GM21515 (cell line): ENCODE measurements around the gene GDAP2.
"Not testable (repeated sequence)": the region's sequence is repeated elsewhere in the genome, so short reads cannot be mapped to it uniquely, and the experiment has no call there.

ENCODE experiments used
- ATAC-seq: cut with Tn5 transposase; IDR thresholded peaks from one replicate; pipeline ENCODE4 v1.9.1; 2021; ENCODE audit not compliant: unreplicated experiment

The GDAP2 gene, protein sequence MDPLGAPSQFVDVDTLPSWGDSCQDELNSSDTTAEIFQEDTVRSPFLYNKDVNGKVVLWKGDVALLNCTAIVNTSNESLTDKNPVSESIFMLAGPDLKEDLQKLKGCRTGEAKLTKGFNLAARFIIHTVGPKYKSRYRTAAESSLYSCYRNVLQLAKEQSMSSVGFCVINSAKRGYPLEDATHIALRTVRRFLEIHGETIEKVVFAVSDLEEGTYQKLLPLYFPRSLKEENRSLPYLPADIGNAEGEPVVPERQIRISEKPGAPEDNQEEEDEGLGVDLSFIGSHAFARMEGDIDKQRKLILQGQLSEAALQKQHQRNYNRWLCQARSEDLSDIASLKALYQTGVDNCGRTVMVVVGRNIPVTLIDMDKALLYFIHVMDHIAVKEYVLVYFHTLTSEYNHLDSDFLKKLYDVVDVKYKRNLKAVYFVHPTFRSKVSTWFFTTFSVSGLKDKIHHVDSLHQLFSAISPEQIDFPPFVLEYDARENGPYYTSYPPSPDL

DNA sequence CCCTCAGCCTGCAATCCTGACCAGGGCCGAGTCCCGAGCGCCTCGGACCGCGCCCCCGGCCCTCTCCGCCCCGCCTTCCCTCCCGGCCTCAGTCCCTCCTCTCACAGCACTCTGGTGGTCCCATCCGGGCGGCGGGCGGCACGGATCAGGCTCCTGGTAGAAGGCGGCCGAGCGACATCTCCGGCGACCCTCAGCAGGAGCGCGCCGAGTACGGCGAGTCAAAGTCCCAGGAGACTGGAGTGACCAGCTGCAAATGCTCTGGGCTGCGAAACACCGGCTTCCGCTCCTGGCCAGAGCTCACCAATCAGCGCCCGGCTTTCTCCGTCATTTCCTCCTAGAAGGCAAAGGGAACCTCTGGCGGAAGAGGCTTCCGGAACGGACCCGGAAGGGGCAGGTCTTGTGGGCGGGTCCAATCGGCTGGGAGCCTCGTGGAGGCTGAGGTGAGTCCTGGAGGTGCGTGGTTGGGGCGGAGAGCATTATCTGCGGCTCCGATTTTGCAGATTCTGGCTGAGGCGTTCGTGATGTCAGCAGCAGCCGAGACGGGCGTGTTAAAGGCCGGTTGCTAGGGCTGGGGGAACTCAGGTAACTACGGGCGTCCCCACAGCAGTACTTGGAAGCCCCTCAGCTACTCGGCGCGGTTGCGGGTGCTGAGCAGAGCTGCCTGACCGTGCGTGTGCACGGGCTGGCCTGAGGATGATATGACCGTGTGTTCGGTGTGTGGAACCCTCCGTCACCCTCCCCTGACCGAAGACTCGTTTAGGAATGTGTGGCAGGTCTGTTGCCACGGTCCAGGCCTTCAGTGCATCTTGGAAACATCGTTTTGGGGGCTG lies at the start of gene GDAP2, which contains the start of gene WDR3:
TSS of gene GDAP2 (minus strand) at position 279 of the 830 bp plus-strand sequence. CDS start 9,264 bp downstream, outside the sequence.
TSS of gene WDR3 (plus strand) at position 397 of the 830 bp plus-strand sequence. CDS start 3,581 bp downstream, outside the sequence.
- peak; percentile 96 for ATAC-seq

DNA sequence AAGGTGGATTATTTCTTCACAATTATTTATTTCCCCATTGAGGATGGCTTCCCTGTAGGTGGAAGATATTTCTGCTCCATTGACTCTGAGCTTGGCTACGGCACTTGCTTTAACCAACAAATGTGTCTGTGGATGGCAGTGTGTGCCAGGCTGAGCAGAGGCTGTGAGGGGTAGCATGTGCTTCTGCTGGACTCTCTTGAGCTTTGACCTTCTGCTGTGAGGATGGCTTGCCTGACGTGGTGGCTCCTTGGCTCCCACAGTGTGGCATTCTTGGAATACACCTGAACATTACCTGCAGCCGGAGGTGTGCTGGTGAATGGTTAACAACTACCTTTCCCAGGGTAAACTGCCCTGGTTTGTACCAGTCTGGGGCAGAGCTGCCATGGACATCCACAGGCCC lies 47.0 kb upstream of the GDAP2 start:
- ATAC-seq: no peak

DNA sequence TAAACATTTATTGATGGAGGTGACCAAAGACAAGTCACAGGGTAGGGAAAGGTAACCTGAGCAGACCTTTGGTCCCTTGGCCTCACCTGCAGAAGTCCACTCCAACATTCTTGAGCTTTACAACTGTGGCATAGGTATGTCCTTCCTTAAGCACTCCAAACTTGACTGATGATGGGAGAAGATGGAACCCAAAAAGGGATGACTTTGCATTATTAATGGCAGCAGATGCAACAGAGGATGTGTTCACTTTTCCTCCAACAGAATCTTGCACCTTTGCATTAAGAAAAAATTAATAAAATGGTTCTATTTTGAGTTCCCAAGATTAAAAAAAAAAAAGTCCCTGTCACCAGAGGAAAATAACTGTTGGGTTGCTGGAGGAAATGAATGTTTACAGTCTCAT lies 42.4 kb upstream of the GDAP2 start:
- no peak for ATAC-seq

GRCh38 chr1:117970252-117970651 lies 40.8 kb upstream of the GDAP2 start:
- no peak for ATAC-seq

DNA sequence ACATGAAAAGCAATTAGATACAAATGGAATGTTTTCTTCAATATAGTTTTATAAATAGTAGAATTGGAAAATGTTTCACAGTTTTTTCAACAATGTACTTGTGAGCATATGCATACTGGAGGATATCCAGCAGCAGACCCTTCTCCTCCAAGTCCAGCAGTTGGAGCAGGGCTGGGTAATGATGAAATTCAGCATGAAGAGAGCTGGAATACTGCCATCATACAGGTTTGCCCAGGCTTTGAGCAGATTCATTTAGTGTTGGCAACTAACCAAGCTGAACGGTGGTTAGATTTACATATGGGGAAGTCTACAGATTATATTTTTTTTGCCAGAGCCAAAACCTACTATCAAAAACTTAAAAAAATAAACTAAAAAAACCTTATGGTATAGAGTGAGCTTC lies 38.5 kb upstream of the GDAP2 start:
- ATAC-seq: no peak

- ATAC-seq: no peak
Measured at GRCh38 chr1:117967477-117967876, 38.1 kb upstream of the GDAP2 start.

DNA sequence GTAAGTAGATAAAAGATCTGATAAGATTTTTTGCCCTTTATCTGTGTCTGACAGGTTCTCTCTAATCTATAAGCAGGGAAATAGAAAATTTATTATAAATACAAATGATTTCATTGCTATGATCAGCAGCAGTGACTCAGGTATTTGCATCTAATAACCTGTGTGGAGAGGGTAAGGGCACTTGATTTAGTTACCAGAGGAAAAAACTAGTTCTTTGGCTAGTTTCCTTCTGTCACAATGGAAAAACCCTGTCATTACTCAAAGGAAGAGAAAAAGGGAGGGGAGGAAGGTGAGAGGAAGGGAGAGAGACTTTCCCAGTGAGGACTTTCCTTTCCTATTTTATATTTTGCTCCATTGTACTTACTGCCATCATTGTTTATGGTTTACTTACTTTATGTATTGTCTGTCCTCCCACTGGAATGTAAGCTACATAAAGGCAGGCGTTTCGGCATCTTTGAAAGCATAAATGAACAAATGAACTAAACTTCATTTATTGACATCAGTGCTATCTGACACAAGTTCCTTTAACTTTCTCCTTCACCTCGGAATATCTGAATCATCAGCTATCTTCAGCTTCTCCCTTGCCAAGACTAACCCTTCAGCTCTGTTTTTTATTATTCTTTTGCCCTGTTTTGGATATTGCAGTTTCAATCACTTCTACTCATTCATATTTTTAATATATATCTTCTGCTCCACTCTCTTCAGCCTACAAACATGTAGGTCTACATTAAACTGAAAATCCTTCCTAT lies 35.0 kb upstream of the GDAP2 start:
- ATAC-seq: no peak

DNA sequence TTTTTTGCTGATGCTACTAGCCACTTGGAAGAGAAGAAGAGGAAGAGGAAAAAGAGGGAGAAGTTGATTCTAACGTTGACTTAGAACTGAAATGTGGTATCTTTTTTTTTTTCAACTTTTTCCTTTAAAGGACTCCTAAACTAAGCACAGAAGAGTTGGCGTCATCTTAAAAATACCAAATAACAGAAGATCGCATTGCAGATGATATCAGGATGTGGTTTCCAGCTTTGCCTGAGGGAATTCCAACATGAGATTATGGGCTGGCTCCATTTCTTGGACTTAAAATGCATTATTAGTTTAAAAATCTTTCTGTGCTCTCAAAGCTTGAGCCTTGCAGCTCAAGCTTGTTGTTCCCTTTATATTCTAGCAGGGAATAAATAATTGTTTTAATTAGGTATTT lies 29.9 kb upstream of the GDAP2 start:
- ATAC-seq: no peak

- no peak for ATAC-seq
Measured at GRCh38 chr1:117952386-117952785, 23.0 kb upstream of the GDAP2 start.

GRCh38 chr1:117942293-117942692 lies 12.9 kb upstream of the GDAP2 start:
- ATAC-seq: no peak

- no peak for ATAC-seq
Measured at GRCh38 chr1:117933769-117934168, 4.3 kb upstream of the GDAP2 start.

DNA sequence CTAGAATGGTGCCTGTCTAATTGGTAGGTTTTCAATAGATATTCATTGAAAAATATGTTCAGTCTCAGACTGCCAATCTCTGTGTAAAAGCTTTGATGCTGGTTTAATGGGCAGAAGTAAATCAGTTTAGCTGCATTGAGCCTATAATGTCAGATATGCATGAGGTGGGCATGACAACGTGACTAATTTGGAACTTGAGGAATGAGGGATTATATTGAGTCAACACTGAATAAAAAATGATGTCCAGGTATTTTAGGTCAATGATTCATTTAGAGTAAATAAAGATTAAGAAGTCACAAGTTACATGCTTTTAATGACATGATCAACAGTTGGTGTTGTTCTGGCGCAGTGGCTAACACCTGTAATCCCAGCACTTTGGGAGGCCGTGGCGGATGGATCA lies 3.2 kb upstream of the GDAP2 start:
- no peak for ATAC-seq

DNA sequence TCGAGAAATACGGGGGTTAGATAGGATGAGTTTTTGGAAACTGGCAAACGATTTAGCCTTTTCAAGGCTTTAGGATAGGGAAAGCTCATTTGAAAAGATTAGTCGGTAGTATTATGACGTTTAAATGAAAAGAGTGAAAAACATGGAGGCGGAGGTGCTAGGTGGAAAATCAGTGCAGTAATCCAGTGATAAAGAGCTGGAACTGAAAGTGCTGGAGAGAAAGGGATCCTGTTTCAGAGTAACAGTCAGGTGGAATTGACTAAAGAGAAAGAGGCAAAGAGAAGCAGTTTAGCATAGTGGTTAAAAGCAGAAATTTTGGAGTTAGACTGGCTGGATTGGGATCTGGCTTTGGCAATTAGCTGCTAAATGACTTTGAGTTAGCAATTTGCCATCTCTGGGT lies 1.1 kb upstream of the GDAP2 start:
- no peak for ATAC-seq

DNA sequence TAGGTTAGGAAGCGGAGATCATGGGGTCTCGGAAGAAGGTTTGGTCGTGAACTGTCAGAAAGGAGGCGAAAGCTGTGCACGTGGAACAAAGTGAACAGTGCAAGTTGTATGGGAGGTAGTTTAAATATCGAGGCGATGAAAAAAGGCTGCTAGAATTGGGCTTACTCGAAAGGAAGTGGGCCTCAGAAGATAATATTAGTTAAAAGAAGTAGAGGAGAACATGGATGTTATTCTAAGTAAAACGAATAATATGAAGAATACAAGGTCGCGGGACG lies 689 bp upstream of the GDAP2 start:
- no peak for ATAC-seq

GRCh38 chr1:117928881-117929342 lies 509 bp downstream of the GDAP2 start:
- peak; percentile 39 for ATAC-seq

GRCh38 chr1:117925981-117926380 lies 3.4 kb downstream of the GDAP2 start:
- no peak for ATAC-seq

GRCh38 chr1:117922717-117923116 lies 6.7 kb downstream of the GDAP2 start:
- not testable (repeated sequence) for ATAC-seq

- ATAC-seq: no peak
Measured at GRCh38 chr1:117921991-117922390, 7.4 kb downstream of the GDAP2 start.

GRCh38 chr1:117919376-117919775 lies 10.0 kb downstream of the GDAP2 start:
- ATAC-seq: no peak

DNA sequence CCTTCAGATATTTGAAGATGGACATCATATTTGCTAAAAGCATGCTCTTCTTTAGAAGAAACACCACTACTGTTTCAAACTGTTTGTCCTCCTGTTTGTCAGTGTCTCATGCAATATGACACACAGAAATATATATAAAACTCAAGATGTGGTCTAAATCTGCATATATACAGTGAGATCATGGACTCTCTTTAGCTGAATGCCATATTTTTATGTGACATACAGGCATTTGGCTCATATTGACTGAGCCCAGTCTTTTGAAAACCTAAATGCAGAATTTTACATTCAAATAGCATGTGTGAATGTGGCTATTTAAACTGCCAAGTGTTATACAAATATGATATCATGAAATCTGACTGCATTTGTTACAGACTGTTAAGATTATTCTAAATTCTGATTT lies 18.4 kb downstream of the GDAP2 start:
- no peak for ATAC-seq

DNA sequence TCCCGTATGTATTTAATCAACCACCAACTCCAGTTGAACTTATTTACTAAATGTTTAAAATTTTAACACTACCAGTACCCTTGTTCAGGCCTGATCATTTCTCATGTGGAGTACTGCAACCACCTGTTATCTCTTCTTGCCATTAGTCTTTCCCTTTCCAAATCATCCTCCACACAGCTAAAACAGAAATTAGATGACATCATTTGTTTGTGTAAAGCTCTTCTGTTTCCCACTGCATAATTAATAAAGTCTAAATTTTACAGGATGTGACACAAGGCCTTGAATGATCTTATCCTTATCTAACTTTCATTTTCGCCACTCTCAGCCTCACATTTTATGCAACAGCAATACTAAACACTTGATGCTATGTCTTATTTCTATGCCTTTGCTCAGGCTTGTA lies 24.4 kb downstream of the GDAP2 start:
- no peak for ATAC-seq
